ENCODE measurements around the gene MACROD2.

DNA sequence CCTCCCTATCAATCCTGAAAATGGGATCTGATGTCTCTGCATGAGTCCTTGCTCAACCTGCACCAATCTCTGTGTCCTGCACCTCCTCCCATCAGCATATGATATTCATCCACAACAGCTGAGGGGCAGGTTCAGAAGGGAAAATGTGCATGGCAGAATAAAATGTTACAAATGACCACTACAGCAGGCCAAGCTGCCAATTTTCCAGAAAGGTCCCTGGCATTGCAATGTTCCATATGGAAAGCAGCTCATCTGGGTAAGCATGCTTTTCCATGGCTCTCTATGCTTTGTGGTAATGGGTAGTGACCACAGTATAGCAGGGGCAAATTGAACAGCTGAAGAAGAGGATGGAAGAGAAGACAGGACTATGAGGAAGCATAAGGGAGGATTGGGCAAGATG lies 1183.3 kb downstream of the MACROD2 start:
- no peak for TF ChIP-seq CTCF (IDR thresholded peaks at IDR 0.05)
- no peak for TF ChIP-seq EZH2 (IDR thresholded peaks at IDR 0.05; ENCODE audit: borderline replicate concordance, insufficient read depth, low read depth, low read length, poor library complexity, severe bottlenecking)
